ENCODE measurements around the gene BRD1.

BRD1 gene

DNA sequence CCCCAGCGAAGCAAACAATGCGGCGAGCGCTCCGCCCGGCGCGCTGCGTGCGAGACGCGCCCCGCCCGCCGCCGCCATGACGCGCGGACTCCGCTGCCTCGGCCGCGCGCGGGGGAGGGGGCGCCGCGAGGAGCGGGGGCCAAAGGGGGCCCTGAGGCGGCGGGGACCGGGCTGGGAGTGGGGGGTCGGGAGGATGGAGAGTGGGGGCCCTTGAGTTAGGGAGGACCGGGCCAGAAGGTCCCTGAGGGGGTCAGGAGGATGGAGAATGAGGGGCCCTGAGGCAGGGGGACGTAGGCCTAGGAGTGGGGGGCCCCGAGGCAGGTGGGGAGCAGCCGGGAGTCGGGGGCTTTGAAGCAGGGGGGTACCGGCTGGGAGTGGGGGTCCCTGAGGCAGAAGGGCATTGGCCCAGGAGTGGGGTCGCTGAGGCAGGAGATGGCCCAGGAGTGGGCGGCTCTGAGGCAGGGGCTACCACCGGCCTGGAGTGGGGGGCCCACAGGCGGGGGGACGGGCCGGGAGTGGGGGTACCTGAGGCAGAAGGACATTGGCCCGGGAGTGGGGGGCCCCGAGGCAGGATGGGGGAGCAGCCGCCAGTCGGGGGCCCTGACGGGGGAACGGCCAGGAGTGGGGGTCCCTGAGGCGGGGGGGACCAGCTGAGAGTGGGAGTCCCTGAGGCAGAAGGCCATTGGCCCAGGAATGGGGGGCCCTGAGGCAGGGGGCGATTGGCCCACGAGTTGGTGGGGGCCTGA is at the start of gene BRD1:
BRD1 (minus strand) TSS at position 21 of the 746 bp plus-strand sequence. CDS start 3,556 bp downstream, outside the sequence.
- no peak for DNase-seq

DNA sequence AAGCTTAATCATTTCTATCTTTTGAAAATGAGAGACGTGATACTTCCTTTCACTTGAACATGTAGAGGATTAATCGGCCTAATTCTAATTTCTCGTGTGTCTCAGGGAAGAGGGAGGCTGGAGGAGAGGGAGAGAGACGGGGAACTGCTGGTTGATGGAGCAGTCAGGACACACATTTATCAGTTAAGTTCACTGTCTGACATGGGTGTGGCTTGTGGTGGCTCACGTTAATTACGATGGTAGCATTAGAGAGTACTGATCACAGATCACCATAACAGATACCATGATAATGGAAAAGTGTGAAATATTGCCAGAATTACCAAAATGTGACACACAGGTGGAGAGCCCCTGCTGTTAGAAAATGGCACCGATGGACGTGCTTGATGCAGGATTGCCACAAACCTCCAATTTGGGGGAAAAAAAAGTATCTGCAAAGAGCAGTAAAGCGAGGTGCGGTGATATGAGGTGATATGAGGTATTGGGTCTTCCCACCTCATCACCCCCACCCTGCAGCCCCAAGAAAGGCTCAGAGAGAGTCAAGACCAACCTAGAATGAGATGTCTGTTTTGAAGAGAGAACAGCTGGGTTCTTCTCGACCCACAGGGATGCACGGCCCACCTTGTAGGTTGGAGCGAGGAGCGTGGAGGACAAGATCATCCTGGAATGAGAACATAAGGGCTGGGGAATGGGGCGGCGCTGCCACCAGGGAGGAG is 45.7 kb upstream of the BRD1 start:
- DNase-seq: no peak

GRCh38 chr22:49872347-49872746 is 44.7 kb upstream of the BRD1 start:
- no peak for DNase-seq

DNA sequence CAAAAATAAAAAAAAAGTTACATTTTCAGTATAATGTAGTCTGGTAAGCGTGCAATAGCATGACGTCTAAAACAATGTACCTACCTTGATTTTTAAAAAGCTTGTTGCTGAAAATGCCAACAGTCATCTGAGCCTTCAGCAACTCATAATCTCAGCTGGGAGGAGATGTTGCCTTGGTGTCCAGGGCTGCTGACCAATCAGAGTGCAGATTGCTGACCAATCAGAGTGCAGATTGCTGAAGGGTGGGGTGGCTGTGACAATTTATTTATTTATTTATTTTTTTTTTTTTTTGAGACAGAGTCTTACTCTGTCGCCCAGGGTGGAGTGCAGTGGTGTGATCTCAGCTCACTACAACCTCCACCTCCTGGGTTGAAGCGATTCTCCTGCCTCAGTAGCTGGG is 43.8 kb upstream of the BRD1 start:
- no peak for DNase-seq

DNA sequence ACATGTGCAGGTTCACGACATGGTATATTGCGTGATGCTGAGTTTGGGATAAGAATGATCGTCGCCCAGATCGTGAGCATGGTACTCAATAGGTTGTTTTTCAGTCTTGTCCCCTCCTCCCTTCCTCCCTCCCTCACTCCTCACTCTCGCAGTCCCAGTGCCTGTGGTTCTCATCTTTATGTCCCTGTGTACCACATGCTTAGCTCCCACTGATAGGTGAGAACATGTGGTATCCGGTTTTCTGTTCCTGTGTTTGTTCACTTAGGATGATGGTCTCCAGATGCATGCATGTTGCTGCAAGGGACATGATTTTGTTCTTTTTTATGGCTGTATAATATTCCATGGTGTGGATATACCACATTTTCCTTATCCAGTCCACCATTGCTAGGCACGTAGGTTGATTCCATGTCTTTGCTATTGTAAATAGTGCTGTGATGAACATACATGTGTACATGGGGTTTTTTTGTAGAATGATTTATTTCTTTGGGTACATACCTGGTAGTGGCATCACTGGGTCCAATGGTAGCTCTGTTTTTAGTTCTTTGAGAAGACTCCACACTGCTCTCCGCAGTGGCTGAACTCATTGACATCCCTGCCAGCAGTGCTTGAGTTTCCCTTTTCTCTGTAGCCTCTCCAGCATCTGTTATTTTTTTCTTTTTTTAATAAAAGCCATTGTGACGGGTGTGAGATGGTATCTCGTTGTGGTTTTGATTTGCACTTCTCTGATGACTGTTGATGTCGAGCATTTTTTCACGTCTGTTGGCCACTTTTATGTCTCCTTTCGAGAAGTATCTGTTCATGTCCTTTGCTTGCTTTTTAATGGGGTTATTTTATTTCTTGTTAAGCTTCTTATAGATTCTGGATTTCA is 42.4 kb upstream of the BRD1 start:
- DNase-seq: no peak

GRCh38 chr22:49869086-49869830 is 41.6 kb upstream of the BRD1 start:
- DNase-seq: no peak

DNA sequence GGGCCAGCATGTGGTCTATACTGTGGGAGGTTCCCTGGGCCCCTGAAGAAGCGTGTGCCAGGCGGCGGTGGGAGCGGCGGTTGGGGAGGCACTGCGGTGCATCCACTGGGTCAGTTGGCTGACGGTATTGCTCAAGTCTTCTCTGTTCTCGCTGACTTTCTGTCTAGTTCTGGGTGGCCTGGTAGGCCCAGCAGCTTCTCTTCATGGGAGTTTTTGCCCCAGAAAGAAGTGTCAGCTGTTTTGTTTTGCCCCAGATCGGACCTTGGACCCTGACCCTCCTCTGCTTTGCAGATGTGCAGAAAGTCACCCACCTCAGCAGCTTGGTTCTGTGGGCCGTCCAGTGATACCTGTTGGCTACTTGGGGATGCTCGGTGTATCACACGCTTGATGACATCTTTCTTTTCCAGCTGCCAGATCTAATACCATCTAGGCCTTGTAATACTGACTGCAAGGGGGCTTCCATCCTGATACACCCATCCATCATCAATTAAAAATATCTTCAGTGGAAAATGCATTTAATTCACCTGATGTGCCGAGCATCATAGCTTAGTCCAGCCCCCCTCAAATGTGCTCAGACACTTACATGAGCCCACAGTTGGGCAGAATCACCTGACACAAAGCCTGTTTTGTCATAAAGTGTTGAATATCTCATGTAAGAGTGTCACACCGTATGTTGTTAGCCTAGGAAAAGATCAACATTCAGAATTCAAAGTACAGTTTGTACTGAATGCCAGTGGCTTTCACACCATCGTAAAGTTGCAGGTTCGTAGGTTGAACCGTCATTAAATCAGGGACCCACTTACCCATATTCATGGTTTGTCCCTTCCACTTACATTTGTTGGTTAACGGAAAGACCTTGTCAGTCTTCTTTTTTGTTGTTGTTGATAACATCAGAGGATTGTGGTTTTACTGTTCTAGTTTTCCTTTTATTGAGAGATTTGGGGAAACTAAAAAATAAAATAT is 39.9 kb upstream of the BRD1 start:
- DNase-seq: no peak

- DNase-seq: no peak
Measured at GRCh38 chr22:49866646-49867045, 39.0 kb upstream of the BRD1 start.

GRCh38 chr22:49866134-49866533 is 38.5 kb upstream of the BRD1 start:
- no peak for DNase-seq

GRCh38 chr22:49865156-49865555 is 37.5 kb upstream of the BRD1 start:
- no peak for DNase-seq

GRCh38 chr22:49863931-49864330 is 36.3 kb upstream of the BRD1 start:
- no peak for DNase-seq

GRCh38 chr22:49862496-49862776 is 34.8 kb upstream of the BRD1 start:
- no peak for DNase-seq

DNA sequence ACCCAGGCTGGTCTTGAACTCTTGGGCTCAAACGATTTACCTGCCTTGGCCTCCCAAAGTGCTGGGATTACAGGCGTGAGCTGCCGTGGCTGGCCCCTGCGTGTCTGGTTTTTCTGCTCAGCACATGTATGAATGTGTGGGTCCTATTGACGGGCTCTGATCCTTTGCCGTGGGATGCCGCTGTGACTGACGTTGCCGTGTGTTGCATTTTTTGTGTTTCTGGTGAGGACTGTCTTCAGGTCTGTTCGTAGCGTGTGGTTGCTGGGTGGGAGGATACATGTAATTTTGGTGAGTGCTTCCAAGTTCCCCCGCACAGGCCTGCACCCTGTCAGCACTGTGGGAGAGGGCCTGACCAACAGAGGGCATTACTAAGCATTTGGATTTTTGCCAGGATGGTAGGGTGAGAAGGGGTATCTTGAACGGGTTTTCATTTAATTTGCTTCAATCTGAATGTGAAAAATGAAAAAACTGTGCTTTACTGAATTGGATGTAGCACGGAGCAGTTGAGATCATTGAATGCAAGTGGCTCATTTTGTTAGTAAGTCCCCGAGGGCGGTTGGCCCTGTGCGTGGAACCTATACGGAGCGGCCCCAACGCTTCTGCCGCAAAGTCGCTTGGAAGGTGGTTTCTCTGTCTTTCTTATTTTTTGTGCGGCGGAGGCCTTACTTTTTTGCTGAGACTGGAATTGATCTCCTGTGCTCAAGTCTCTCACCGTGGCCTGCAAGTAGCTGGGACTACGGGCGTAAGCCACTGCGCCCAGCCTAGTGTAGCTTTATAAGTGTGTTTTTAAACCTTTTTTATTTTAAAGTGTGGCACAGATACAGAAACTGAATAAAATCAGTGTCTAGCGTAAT is 34.2 kb upstream of the BRD1 start:
- no peak for DNase-seq

DNA sequence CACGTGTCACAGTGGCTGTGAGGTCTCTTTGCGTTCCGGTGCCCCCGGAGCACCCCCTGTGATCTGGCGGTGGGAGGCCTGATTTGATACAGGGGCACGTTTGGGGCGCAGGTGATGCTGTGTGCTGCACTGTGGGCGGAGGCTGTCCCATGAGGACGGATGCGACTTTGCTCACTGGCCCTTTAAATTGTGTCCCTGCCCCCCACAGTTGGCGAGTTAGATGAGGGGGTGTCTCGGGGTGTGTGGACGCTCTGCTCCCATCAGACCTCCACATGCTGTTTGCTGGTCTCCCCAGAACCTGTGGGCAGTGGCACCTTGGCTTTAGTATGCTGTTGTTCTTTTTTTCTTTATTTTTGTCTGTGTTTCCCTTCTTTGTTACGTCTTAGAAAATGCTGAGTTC is 31.2 kb upstream of the BRD1 start:
- no peak for DNase-seq

- no peak for DNase-seq
Measured at GRCh38 chr22:49856766-49857618, 29.3 kb upstream of the BRD1 start.

DNA sequence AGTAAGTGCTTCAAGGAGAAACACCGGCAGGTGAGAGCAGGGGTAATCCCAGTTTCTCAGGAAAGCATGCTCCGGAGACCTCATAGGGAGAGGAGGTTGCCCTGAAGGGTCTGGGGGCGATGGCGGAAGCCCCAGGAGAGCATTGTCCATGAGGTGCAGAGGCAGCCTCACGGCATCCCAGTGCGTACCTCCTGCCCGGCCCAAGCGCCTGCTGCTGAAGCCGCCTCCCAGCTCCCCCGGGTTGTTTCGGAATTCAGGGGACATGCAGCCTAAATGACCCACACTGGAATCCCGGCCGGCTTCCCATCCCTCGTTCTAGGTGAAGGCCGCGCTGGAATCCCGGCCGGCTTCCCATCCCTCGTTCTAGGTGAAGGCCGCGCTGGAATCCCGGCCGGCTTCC is 28.7 kb upstream of the BRD1 start:
- DNase-seq: no peak

GRCh38 chr22:49855251-49855911 is 27.7 kb upstream of the BRD1 start:
- DNase-seq: no peak

DNA sequence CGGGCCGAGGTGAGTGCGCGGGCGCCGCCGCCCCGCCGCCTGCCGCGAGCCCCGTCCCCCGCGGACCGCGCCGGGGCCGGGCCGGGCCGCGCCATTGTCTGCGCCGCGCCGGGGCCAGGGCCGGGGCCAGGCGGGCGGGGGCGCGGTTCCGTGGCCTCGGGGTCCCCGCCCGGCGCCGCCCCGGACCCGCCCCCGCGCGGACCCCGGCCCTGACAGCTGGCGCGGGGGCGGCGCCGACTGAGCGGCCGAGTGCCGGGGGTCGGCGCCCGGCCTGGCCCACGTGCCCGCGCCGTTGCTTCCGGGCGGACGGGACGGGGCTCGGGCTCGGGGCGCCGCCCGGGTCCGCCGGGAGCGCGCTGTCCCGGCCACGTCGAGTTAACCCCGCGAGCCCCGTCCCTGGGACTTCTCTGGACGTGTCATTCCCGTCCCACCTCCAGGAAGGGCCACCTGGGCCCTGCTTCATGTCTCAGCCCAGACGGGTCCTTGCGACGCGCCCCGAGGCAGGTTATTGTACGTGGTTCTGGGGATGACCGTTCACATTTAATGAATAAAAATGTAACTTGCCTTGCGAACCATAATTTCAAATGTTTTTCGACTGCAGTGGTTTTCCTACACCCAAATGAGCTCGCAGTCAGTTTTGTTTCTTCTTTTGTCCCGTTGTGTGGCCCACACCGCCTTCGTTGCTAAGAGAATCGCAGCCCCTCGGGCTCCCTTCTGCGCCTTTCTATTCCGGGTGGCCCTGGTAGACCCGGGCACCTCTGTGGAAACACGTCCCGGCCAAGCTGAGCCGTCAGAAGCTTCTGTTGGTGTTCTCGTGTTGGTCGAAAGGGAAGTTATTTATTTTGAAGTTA is 26.5 kb upstream of the BRD1 start:
- DNase-seq: no peak
